Stimulated activated naive CD8-positive, alpha-beta T cell treated with anti-CD3 and anti-CD28 coated beads, Interleukin-15, amount 100 ng/mL, for 72 hours (primary cell): ENCODE results near the gene UGT1A6.

Source experiments
- ATAC-seq: fragments of 150-1000 bp; cut with Tn5 transposase; 2 replicates; pipeline ENCODE4 v1.10.0; 2021; ENCODE audit warnings: mild to moderate bottlenecking, moderate library complexity
- DNase-seq, 2 donors: peaks; one replicate each; pipeline ENCODE4 v3.0.0; 2021 to 2022
- H3K27ac Mint-ChIP-seq, 2 donors: one replicate each; pipeline ENCODE4 v1.8.0; 2022; ENCODE audit warnings: mild to moderate bottlenecking in 2 of 2, mixed read lengths in 2 of 2, moderate library complexity in 2 of 2
- H3K27me3 Mint-ChIP-seq: one replicate; pipeline ENCODE4 v1.8.0; 2022; ENCODE audit warnings: mixed read lengths
- H3K4me1 Mint-ChIP-seq: one replicate; pipeline ENCODE4 v1.8.0; 2022; ENCODE audit warnings: mild to moderate bottlenecking, mixed read lengths
- H3K4me3 Mint-ChIP-seq, 2 donors: one replicate each; pipeline ENCODE4 v1.8.0; 2022; ENCODE audit warnings: mild to moderate bottlenecking in 2 of 2, mixed read lengths in 2 of 2, moderate library complexity in 1 of 2
- H3K9me3 Mint-ChIP-seq, 2 donors: one replicate each; pipeline ENCODE4 v1.8.0; 2022; ENCODE audit warnings: mixed read lengths in 2 of 2

UGT1A6 gene

GRCh38 chr2:233792720-233793119, 100.0 kb downstream of the UGT1A6 start:
- Mint-ChIP-seq H3K4me3 (no peak overlapping the region), H3K9me3 (no peaks in the 10 kb centered on the region), H3K27me3 (no peaks in the 10 kb centered on the region), H3K27ac (peak overlapping the region in 1 of 2 donors; percentile 36), H3K4me1 (no peaks in the 10 kb centered on the region)
- ATAC-seq (no peak), DNase-seq (no peak)

GRCh38 chr2:233793465-233794127, 100.9 kb downstream of the UGT1A6 start:
- H3K4me1 Mint-ChIP-seq, result no peaks in the 10 kb centered on the region
- H3K4me3 Mint-ChIP-seq, result no peak overlapping the region
- H3K27me3 Mint-ChIP-seq, result peaks cover 2% of the 10 kb centered on the region
- no peaks in the 10 kb centered on the region for H3K9me3 Mint-ChIP-seq
- H3K27ac Mint-ChIP-seq, result no peak overlapping the region
- DNase-seq, result no peak
- no peak for ATAC-seq

- Mint-ChIP-seq H3K27me3 (peaks cover 8% of the 10 kb centered on the region), H3K4me1 (no peaks in the 10 kb centered on the region), H3K4me3 (no peak overlapping the region), H3K9me3 (no peaks in the 10 kb centered on the region), H3K27ac (peak overlapping the region in 1 of 2 donors; percentile 45)
- ATAC-seq (no peak), DNase-seq (no peak)
Measured at GRCh38 chr2:233794128-233794658, 101.5 kb downstream of the UGT1A6 start.

DNA sequence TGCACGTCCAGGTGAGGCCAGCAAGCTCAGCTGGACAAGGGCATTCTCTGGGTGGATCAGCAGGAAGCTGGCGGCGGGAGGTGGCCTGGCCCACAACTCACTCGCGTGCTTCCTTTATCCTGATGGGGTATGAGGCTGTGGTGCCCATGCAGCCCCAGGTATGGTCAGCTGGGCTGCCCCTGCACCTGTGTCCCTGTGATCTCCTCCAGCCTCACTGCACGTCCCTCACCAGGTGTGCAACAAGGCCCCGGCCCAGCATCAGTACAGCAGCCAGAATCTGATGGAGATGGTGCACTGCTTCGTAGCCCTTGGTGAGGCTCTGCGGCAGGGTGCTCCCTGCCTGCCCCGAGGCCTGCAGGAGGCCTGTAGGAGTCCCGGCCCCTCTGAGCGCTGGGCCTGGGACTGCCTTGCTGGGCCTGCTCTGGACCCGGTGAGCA, 103.1 kb downstream of the UGT1A6 start:
- no peak for DNase-seq
- no peak for ATAC-seq
- Mint-ChIP-seq H3K4me3 (no peak overlapping the region), H3K9me3 (no peaks in the 10 kb centered on the region), H3K27me3 (peaks cover 11% of the 10 kb centered on the region), H3K4me1 (no peaks in the 10 kb centered on the region), H3K27ac (no peak overlapping the region)

DNA sequence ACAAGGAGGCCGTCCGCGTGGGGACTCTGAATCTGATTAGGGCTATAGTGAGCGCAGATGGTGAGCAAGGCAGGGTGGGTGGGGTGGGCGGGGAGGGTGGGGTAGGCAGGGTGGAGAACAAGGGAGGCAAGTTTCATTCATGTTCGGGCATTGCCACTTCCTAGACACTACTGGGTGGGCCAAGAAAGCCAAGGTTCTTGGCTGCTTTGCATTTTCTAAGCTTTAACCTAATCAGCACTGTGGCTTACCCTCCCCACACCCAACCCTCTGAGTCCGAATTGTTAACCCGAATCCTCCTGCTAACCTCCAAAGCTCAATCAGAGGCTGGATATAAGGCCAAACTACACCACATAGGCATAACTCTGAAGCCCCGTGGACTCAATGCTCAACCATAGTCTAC, 103.6 kb downstream of the UGT1A6 start:
- Mint-ChIP-seq H3K4me1 (peaks cover 4% of the 10 kb centered on the region), H3K4me3 (no peak overlapping the region), H3K27me3 (peaks cover 11% of the 10 kb centered on the region), H3K27ac (no peak overlapping the region), H3K9me3 (no peaks in the 10 kb centered on the region)
- peak in 1 of 2 donors; percentile 4 for DNase-seq
- no peak for ATAC-seq

DNA sequence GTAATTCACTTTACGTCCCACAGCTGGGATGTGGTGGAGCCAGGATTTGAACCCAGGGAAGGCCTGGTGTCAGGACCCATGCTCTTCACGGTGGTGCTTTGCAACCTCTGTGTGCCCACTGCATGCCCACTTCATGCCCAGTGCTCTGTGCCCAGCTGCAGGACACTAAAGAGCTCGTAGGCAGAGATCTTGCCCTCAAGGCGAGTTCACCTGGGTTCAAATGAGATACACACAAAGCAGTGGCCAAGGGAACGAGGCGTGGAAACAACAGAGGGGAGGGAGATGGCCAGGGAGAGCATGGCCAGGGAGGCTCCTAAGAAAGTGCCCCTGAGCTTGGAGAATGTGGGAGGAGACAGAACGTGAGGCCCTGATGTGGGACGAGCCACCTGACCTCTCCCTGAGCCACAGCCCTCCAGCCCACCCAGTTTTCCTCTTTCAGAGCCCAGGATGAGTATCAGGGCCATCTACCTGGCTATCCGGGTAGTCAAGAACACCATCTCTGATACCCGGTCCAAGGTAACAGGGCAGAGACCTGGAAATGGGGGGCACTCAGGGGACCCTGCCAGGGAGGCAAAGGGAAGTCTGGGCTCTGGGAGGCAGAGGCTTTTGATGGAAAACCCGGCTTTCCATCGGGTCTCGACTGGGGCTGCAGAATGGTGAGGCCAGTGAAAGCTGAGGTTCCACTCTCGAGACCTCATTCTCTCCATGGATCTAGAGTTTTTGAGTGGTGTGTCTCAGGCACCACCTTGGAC, 105.8 kb downstream of the UGT1A6 start:
- Mint-ChIP-seq H3K27ac (peak overlapping the region in 1 of 2 donors; percentile 10), H3K27me3 (peaks cover 25% of the 10 kb centered on the region), H3K9me3 (no peaks in the 10 kb centered on the region), H3K4me3 (no peak overlapping the region), H3K4me1 (peaks cover 9% of the 10 kb centered on the region)
- DNase-seq, result no peak
- ATAC-seq, result no peak

- Mint-ChIP-seq H3K9me3 (no peaks in the 10 kb centered on the region), H3K27ac (no peak overlapping the region), H3K4me1 (peaks cover 9% of the 10 kb centered on the region), H3K27me3 (peaks cover 31% of the 10 kb centered on the region), H3K4me3 (no peak overlapping the region)
- DNase-seq (peak in 1 of 2 donors; percentile 4), ATAC-seq (no peak)
Measured at GRCh38 chr2:233799087-233799665, 106.5 kb downstream of the UGT1A6 start.

GRCh38 chr2:233799716-233800115, 107.0 kb downstream of the UGT1A6 start:
- no peak for DNase-seq
- Mint-ChIP-seq H3K4me1 (peaks cover 9% of the 10 kb centered on the region), H3K4me3 (no peak overlapping the region), H3K9me3 (no peaks in the 10 kb centered on the region), H3K27ac (peak overlapping the region in 1 of 2 donors; percentile 57), H3K27me3 (peaks cover 37% of the 10 kb centered on the region)
- ATAC-seq, result no peak

DNA sequence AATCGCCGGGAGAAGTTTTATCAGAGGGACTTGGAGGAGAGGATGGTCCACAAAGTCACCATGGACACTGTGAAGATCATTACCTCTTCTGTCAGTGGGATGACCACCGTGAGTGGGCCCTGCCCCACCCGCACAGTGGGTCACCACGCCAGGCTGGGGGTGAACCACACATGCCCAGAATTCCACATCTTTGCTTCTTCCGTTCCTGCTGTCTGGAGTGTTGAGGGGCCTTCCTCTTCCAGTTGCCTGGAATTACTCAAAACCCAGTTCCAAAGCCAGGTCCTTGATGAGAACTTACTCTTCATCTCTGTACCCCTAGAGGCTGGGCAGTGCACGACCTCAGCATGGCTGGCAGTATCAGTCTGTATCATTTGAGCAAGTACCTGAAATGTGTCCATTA, 107.5 kb downstream of the UGT1A6 start:
- H3K27me3 Mint-ChIP-seq, result peaks cover 42% of the 10 kb centered on the region
- ATAC-seq, result no peak

GRCh38 chr2:233801357-233802131, 108.9 kb downstream of the UGT1A6 start:
- H3K27ac Mint-ChIP-seq, result no peak overlapping the region
- peak in 1 of 2 donors; percentile 9 for DNase-seq
- ATAC-seq, result peak; percentile 76
- peaks cover 43% of the 10 kb centered on the region for H3K27me3 Mint-ChIP-seq
- peaks cover 9% of the 10 kb centered on the region for H3K4me1 Mint-ChIP-seq
- H3K9me3 Mint-ChIP-seq, result no peaks in the 10 kb centered on the region
- H3K4me3 Mint-ChIP-seq, result no peak overlapping the region

More for the DNA sequence above, 107.5 kb downstream of the UGT1A6 start:
- no peaks in the 10 kb centered on the region for H3K9me3 Mint-ChIP-seq
- H3K4me1 Mint-ChIP-seq, result peaks cover 9% of the 10 kb centered on the region
- no peak overlapping the region for H3K4me3 Mint-ChIP-seq
- no peak overlapping the region for H3K27ac Mint-ChIP-seq
- DNase-seq, result peak in 1 of 2 donors; percentile 4

DNA sequence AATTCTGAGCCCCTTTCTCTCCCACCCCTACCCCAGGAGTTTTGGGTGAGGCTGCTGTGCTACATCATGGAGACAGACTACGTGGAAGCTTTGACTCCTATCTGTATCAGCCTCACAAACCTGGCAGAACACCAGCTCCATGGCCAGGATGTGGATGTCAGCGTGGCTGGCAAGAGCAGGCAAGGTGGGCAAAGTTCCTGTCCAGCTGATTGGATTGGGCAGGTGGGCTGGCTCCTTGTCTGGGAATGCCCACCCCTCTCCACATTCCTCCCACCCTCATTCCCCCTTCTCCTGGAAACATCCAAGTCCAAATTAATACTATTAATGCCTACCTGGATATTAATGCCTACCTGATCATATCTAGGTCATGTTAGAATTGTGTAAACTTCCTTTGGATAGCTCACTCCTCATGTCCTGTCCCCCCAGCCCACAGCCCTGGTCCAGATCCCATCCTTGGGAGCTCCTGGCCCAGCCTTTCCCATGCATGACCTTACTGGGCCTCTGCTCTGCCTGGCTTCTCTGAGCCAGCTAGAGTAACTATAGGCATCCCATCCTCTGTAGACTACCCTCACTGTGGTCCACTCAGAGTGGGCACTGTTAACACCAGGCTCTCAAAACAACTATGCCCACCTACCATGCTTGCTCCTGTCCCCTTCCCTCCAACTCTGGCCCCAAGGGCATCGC, 109.6 kb downstream of the UGT1A6 start:
- DNase-seq (no peak), ATAC-seq (no peak)
- Mint-ChIP-seq H3K4me1 (peaks cover 9% of the 10 kb centered on the region), H3K27me3 (peaks cover 43% of the 10 kb centered on the region), H3K4me3 (no peak overlapping the region), H3K27ac (no peak overlapping the region), H3K9me3 (no peaks in the 10 kb centered on the region)

- H3K27ac Mint-ChIP-seq, result no peak overlapping the region
- no peak for ATAC-seq
- DNase-seq, result no peak
- H3K27me3 Mint-ChIP-seq, result peaks cover 42% of the 10 kb centered on the region
- peaks cover 9% of the 10 kb centered on the region for H3K4me1 Mint-ChIP-seq
- no peaks in the 10 kb centered on the region for H3K9me3 Mint-ChIP-seq
- H3K4me3 Mint-ChIP-seq, result no peak overlapping the region
Measured at GRCh38 chr2:233803292-233803911, 110.7 kb downstream of the UGT1A6 start.

- no peak for ATAC-seq
- Mint-ChIP-seq H3K4me1 (peaks cover 9% of the 10 kb centered on the region), H3K4me3 (no peak overlapping the region), H3K27me3 (peaks cover 36% of the 10 kb centered on the region), H3K9me3 (no peaks in the 10 kb centered on the region), H3K27ac (peak overlapping the region in 1 of 2 donors; percentile 2)
- peak in 1 of 2 donors; percentile 6 for DNase-seq
Measured at GRCh38 chr2:233803994-233804393, 111.3 kb downstream of the UGT1A6 start.

DNA sequence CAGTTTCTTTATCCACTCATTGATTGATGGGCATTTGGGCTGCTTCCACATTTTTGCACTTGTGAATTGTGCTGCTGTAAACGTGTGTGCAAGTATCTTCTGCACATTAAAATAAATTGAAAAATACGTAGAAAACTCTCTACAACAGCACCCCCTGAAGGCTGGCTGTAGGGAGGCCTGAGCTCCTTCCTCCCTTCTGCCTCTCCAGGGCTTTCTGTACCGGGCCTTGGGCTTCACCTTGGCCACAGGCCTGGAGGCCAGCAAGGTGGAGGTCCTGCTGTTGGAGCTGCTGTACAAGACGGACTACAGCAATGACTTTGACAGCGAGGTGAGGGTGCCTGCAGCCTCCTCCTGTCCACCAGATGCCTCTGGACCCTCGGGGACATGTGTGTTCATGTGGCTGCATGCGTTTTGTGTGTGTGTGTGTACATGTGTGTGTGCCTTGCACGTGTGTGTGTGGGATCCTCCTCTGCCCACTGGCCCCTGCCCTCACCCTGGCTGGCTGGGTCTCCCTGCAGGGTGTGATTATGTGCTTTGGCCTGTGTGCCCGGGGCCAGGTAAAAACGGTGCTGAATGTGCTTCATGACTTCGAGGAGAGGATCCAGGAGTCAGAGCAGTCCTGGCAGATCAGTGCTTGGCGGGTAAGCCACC, 114.7 kb downstream of the UGT1A6 start:
- Mint-ChIP-seq H3K4me1 (no peaks in the 10 kb centered on the region), H3K9me3 (no peaks in the 10 kb centered on the region), H3K4me3 (no peak overlapping the region), H3K27me3 (peaks cover 36% of the 10 kb centered on the region), H3K27ac (no peak overlapping the region)
- no peak for ATAC-seq
- no peak for DNase-seq
